Vagina (tissue), 2 donors: Measurements from ENCODE around the gene ARHGAP18.

ENCODE experiments used
- CTCF ChIP-seq, 3 experiments: fragments of 450-650 bp in 2 of 3; fragments of 200-600 bp in 1 of 3; sonication (generic) in 1 of 3; IDR thresholded peaks; one replicate each; pipeline ENCODE4 v1.5.1; 2017 to 2019; ENCODE audit warnings: antibody characterized with exemption in 3 of 3, mild to moderate bottlenecking in 2 of 3, moderate library complexity in 2 of 3
- POLR2A ChIP-seq, 2 donors: fragments of 450-650 bp; IDR thresholded peaks; one replicate each; pipeline ENCODE4 v1.6.1; 2017; ENCODE audit warnings: antibody characterized with exemption in 2 of 2, mild to moderate bottlenecking in 2 of 2, moderate library complexity in 2 of 2
- POLR2AphosphoS5 ChIP-seq, 2 donors: sonication (generic); formaldehyde crosslinking; IDR thresholded peaks; one replicate each; pipeline ENCODE4 v1.9.0; 2017; ENCODE audit warnings: antibody characterized with exemption in 2 of 2, mild to moderate bottlenecking in 2 of 2, low read depth in 1 of 2; ENCODE audit not compliant: insufficient read depth in 1 of 2

GRCh38 chr6:129614464-129614863 lies 95.5 kb downstream of the ARHGAP18 start:
- TF ChIP-seq POLR2AphosphoS5 (IDR thresholded peaks at IDR 0.05; ENCODE audit: insufficient read depth in 1 of 2, low read depth in 1 of 2) (no peak), POLR2A (IDR thresholded peaks at IDR 0.05) (no peak), CTCF (IDR thresholded peaks at IDR 0.05) (no peak)
